ENCODE results near the gene C3orf18. TPM values are rescaled to one million over a fixed set of nuclear protein-coding genes. Genes with fewer than 3 reads are reported as not detected.

C3orf18 gene
- total and polyA plus RNA-seq, 9 of the 15 experiments (the other 6 are each of a cell fraction or from before 2014, with no cell fraction given), result 0.01 to 2.3 (median 0.94) TPM

GRCh38 chr3:50592568-50592967 is 25.0 kb upstream of the C3orf18 start:
- Histone ChIP-seq H3K4me2 (ENCODE audit: insufficient read depth, low read length) (no peak overlapping the region), H2AFZ (ENCODE audit: low read depth, low read length) (peak overlapping the region; percentile 39), H3K27me3 (ENCODE audit: control insufficient read depth in 2 of 2, insufficient read depth in 2 of 2, low read length in 2 of 2) (no peaks in the 10 kb centered on the region), H3K79me2 (ENCODE audit: control insufficient read depth, insufficient read depth, low read length) (no peaks in the 10 kb centered on the region), H3K9me1 (ENCODE audit: control insufficient read depth, insufficient read depth, low read length) (no peaks in the 10 kb centered on the region), H3K27ac (ENCODE audit: extremely low read depth, low read depth, low read length) (peak overlapping the region; percentile 64; the same call in 2 of the 3 replicates), H3K9ac (ENCODE audit: insufficient read depth in 1 of 2, low read depth in 2 of 2, low read length in 2 of 2) (peak overlapping the region; percentile 38 to 84; a peak in 3 of 4 replicates), H3K36me3 (ENCODE audit: control insufficient read depth, insufficient read depth, low read length) (no peaks in the 10 kb centered on the region), H3K4me3 (no peak overlapping the region), H3K9me3 (replicated peaks; ENCODE audit: control insufficient read depth, insufficient read depth, low read depth, low read length) (no peaks in the 10 kb centered on the region), H4K20me1 (replicated peaks; ENCODE audit: control insufficient read depth, insufficient read depth, low read length) (no peaks in the 10 kb centered on the region), H3K4me1 (replicated peaks in 1 of 2; ENCODE audit: control insufficient read depth in 2 of 2, insufficient read depth in 2 of 2, low read length in 2 of 2) (peaks cover 44 to 48% of the 10 kb centered on the region in 2 experiments)
- no peak for FAIRE-seq
- WGBS (ENCODE audit: insufficient coverage, low coverage, missing lambda C conversion rate), result 53% methylated on average over 5 of the region's 5 CpGs
- POLR2A ChIA-PET, result interaction anchor here (1.0 to 5.3 kb wide), 4 partner anchors 9 to 20 kb away, joined by 3 to 44 read pairs (median 6); no protein-coding TSS in a partner anchor
- ATAC-seq, result no peak
- CTCF ChIA-PET (ENCODE audit: low intra/inter-chr PET ratio), result no interaction called here
- no TSS peak for BruUV-seq (replicated peaks)
- intact Hi-C loops (cut with micrococcal nuclease), result no loop called here
- TF ChIP-seq ZBTB1 (CRISPR knock-in tag; IDR thresholded peaks at IDR 0.05; ENCODE audit: borderline replicate concordance, low read depth) (no peak), ZNF592 (IDR thresholded peaks at IDR 0.05) (peak; percentile 32; the same call in 1 of the 2 replicates), POLR2G (IDR thresholded peaks at IDR 0.05; ENCODE audit: low read depth, low read length) (peak; percentile 21; the same call in 1 of the 2 replicates)
- DNase-seq (ENCODE audit: extremely low read depth in 1 of 4, low spot score in 3 of 4), result peak in 2 of 4 experiments; percentile 32 to 34
- in situ Hi-C loops (cut with MboI), result no loop called here
